HG03520 (cell line): Measurements from ENCODE around the gene TCF4.

Source experiments
- ATAC-seq: cut with Tn5 transposase; IDR thresholded peaks from one replicate; pipeline ENCODE4 v1.9.1; 2021; ENCODE audit warnings: mild to moderate bottlenecking, moderate library complexity; ENCODE audit not compliant: unreplicated experiment

TCF4 gene

GRCh38 chr18:55275039-55275901 is 312.7 kb downstream of the TCF4 start:
- ATAC-seq, result no peak

- no peak for ATAC-seq
Measured at GRCh38 chr18:55272510-55273243, 315.3 kb downstream of the TCF4 start.

GRCh38 chr18:55269622-55270021 is 318.4 kb downstream of the TCF4 start:
- ATAC-seq, result no peak

GRCh38 chr18:55268628-55269275 is 319.2 kb downstream of the TCF4 start:
- peak; percentile 60 for ATAC-seq

DNA sequence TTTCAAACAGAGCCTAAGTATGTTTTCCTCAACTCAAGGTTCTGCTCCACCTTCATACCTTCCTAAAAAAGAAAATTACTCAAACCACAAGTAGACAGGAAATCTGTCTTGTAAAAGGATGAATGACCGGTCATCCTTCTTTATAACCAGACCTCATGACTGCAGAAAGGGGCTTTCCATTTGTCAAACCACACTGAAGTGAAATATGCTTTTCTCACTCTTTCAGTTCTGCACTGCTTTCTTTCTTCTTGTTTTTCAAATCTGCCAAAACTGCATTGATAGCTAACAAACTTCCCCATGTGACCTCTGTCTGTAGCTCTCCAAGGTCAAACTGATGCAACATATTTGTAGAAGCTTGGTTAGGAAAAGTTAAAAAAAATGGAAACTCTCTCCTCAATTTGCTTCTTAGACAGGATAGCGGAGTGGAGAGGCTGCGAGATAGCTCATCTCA is 319.8 kb downstream of the TCF4 start:
- peak; percentile 66 for ATAC-seq

- ATAC-seq, result no peak
Measured at GRCh38 chr18:55266981-55267380, 321.0 kb downstream of the TCF4 start.

- peak; percentile 29 for ATAC-seq
Measured at GRCh38 chr18:55265984-55266383, 322.0 kb downstream of the TCF4 start.

DNA sequence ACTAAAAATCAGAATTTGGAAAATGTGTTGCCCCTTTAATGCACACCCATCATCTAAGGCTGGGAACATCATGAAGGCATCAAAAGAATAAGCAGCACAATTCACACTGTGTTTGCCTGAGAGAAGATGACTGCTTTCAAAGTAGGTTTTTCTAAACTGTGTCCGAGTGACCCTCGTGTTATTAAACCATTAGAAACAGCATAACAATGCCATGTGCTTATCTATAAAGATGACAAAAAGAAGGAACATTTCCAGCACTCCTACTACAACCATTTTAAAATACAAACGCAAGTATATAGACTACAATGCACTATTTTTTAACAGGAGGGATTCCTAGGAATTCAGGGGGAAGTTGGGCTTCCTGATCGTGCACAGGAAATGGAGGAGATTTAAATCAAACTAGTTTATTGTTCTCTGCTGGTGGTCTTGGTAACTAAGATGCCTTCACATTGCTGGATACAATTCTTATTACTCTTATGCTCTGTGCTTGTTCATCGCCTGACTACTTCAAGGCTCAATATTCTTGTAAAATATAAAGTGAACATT is 322.8 kb downstream of the TCF4 start:
- no peak for ATAC-seq

- ATAC-seq, result no peak
Measured at GRCh38 chr18:55264108-55264507, 323.9 kb downstream of the TCF4 start.

DNA sequence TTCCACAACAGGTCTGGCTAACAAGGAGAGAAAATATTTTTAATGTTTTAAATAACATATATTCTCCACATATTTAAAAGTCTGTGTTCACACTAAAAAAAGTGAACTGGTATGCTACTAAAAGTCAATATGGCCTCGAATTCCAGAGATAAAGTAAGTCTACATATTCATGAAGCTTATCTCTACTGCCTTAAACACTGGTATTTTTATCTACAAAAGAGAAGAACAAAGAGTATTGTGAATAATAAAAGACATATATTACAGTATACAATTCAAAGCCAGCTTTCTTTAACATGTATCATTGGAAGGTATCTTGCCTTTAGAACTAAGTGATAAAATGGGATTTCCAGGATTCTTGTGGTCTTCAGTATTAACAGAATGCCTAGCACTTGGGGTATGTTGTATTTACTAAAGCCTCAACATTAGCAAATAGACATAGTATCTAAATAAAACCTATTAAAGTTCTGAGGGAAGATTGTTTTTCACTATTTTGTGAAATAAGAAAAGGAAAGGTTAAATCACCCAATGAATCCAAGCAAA is 325.9 kb downstream of the TCF4 start:
- ATAC-seq, result no peak

DNA sequence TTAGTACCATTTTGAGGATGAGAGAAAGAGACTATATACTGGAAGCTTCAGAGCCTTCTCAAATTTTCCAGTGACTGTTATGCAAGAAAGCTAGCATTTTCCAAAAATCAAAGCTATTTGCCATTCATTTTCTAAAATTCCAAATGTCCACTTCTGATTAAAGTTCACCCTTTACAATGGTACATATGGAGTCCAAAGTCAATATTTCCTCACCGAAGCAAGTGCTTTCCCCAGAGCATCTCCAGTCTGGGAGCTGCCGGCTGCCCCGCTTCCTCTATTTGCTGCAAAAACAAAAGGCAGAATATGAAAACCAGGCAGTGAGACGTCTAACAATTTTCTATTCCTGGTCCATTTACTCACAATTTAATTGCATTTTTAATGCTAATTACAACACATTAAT is 326.7 kb downstream of the TCF4 start:
- ATAC-seq, result no peak

- ATAC-seq, result no peak
Measured at GRCh38 chr18:55258088-55258487, 329.9 kb downstream of the TCF4 start.

GRCh38 chr18:55256929-55257289 is 331.1 kb downstream of the TCF4 start:
- ATAC-seq, result no peak

DNA sequence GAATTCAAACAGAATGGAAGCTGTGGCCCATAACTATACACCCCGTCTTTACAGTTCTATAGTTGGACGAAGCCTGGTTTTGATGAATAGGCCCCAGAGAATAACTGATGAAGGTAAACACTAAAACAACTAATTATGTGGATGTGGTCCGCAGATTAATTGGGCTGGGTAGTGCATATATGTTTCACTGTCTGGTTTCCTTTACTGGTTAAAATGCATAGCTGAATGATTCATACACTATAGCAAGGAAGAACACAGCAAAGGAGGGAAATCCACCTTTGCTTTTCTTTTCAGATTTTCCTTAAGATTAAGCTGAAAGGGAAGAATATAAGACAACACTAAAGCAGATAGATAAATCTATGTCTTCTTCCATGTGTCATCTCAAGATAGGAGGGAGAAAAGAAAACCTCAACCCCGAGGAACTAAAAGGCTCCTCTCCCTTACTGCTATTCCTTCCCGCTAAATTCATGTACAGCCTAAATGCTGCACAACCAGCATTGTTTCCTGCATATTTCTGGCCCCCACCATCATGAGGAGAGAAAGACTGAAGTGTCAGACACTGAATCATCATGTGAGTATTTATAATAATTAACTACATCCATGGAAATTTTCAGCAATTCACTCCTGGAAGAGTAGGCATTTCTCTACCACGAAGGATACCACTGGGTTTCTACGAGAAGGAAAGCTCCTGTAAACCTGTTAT is 331.6 kb downstream of the TCF4 start:
- ATAC-seq, result no peak

DNA sequence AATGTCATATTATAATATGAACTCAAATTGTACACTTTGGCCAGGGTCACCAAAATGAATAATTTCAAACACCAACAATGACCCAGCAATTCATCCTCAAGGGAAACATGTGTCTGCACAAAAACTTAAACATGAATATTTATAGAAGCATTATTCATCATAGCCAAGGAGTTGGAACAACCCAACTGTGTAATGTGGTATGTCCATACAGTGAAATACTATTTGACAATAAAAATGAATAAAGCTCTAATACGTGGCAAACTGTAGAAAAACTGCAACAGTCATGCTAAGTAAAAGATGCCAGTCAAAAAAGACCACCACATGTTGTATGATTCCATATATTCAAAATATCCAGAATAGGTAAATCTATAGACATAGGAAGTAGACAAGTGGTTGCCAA is 334.2 kb downstream of the TCF4 start:
- no peak for ATAC-seq

DNA sequence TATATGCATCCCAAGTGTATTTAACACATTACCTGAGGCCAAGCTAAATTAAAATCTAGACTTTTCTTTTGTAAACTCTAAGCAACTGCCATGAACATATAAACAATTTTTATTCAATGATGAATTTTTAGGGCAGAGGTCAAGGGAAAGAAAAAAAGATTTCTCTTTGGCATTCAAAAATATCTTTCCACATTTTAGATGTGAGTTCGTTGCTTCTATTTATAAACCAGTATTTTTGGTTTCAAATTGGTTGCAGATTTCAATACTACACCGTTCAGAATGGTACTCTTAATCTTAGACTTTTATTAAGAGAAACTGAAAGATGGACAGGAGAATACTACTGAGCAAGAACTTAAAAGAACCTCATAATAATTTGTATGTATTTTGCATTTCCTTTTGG is 335.1 kb downstream of the TCF4 start:
- peak; percentile 41 for ATAC-seq

GRCh38 chr18:55252053-55252675 is 335.8 kb downstream of the TCF4 start:
- no peak for ATAC-seq

DNA sequence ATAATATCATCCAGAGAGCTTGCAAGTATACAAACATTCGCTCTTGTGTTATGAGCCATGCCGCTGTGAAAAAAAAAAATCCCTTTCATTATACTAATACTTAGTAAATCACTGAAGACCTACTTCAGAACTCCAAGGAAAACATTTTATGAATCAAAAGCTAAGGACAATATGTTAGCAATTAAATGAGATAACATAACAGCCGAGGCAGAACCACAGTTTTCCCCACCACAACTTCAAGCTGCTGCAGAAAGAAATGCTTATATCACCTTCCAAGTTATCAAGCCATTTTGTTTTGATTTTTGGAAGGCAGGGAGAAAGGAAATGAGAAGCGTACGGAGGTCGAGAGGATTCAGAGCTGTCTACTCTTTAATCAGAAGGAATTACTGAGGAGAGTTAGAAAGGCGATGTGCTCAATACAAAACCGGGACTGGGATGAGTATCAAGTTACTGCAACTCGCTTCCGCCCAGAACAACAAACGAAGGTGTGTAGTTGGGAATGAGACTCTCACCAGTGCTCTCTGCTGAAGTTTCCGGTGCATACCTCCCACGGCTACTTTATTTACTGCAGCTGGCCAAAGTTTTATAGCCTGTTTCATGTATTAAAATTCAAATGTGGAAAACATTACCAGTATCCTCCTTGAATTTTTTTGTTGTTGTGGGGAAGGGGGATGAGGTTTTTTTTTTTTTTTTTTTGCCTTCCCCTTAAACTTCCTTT is 336.6 kb downstream of the TCF4 start:
- ATAC-seq, result no peak

DNA sequence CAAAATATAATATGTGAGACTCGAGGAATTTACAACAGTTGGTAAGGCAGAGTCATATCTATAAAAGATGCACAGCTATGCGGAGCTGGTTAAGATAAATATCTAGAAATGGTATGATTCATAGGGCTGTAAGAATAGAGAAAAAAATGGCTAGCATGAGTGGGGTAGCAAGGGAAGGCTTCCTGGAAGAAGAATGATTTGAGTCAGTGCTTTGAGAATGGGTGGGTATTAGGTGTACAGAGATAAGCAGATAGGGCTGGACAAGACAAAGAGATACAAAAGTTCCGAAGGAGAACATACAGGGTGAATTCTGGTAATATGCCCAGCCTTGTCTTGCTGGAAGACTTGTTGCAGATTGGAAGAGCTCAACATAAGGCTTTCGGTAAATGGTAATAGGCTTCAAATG is 337.2 kb downstream of the TCF4 start:
- peak; percentile 35 for ATAC-seq
